Heart right ventricle (tissue), 16 donors: ENCODE results near the gene TOGARAM2. TPM values are rescaled to one million over a fixed set of nuclear protein-coding genes. Genes with fewer than 3 reads are reported as not detected.

Experiments used
- ATAC-seq, 8 donors: fragments of 200-7000 bp; cut with Tn5 transposase; one replicate each; pipeline ENCODE4 v1.9.1; 2020; ENCODE audit warnings: mild to moderate bottlenecking in 8 of 8, moderate library complexity in 8 of 8, moderate number of reproducible peaks in 1 of 8
- DNase-seq, 2 donors: peaks; one replicate each; pipeline ENCODE4 v3.0.0-alpha.2; 2020
- H3K27ac ChIP-seq, 10 donors: fragments of 200-600 bp; sonication (generic) in 2 of 10; one replicate each; pipeline versions ENCODE4 v1.5.0 to v1.8.0; 2020 to 2022; ENCODE audit warnings: mild to moderate bottlenecking in 3 of 10
- H3K27me3 ChIP-seq, 7 donors: fragments of 200-600 bp; one replicate each; pipeline ENCODE4 v1.8.0; 2021 to 2022; ENCODE audit warnings: mild to moderate bottlenecking in 2 of 7
- H3K36me3 ChIP-seq, 9 donors: fragments of 200-600 bp; sonication (generic) in 1 of 9; one replicate each; pipeline versions ENCODE4 v1.5.0 to v1.8.0; 2020 to 2022; ENCODE audit warnings: mild to moderate bottlenecking in 2 of 9
- H3K4me1 ChIP-seq, 9 donors: fragments of 200-600 bp; sonication (generic) in 1 of 9; one replicate each; pipeline versions ENCODE4 v1.5.0 to v1.8.0; 2020 to 2022; ENCODE audit warnings: mild to moderate bottlenecking in 4 of 9
- H3K4me3 ChIP-seq, 10 donors: fragments of 200-600 bp; sonication (generic) in 2 of 10; one replicate each; pipeline versions ENCODE4 v1.5.0 to v1.8.0; 2020 to 2022; ENCODE audit warnings: mild to moderate bottlenecking in 7 of 10, moderate library complexity in 2 of 10
- H3K9me3 ChIP-seq, 11 donors: fragments of 200-600 bp in 10 of 11; sonication (generic) in 2 of 11; one replicate each; pipeline versions ENCODE4 v1.5.0 to v1.8.0; 2013 to 2022; ENCODE audit warnings: mild to moderate bottlenecking in 2 of 11, control low read depth in 1 of 11, moderate library complexity in 1 of 11
- CTCF ChIP-seq, 9 donors: fragments of 200-600 bp; sonication (generic) in 2 of 9; IDR thresholded peaks; one replicate each; pipeline versions ENCODE4 v1.5.0 to v1.8.0; 2021 to 2022; ENCODE audit warnings: antibody characterized with exemption in 9 of 9, mild to moderate bottlenecking in 5 of 9, moderate library complexity in 1 of 9
- WGBS, 2 donors: extraction: QIAGEN DNeasy Blood & Tissue Kit; methylation state at CpG; one replicate each; pipeline ENCODE4 v1.1.7; 2013; ENCODE audit warnings: inconsistent platforms in 1 of 2; 5-methylcytosine and 5-hydroxymethylcytosine counted together
- intact Hi-C, 10 donors: fragments of 100-400 bp; cut with DNase I; formaldehyde crosslinking; loops; one replicate each; pipeline versions ENCODE4 v1.11.1 to v1.14.2; 2022
- polyA plus RNA-seq, 2 donors: library from polyadenylated mRNA; stranded (reverse); fragments of 200-250 nt; gene quantifications; one replicate each; pipeline ENCODE4 v1.2.3, GENCODE V29; 2013
- total RNA-seq, 10 donors: library from RNA; stranded (reverse); fragmentation: NEBNext Ultra II Directional in 3 of 10; extraction: Animal tissue kit (Norgen Biotek cat#: 25700) in 3 of 10; gene quantifications; one replicate each; pipeline versions ENCODE4 v1.2.1 to v1.2.4, GENCODE V29; 2021 to 2023
- donor health status: Arrhythmogenic right ventricular cardiomyopathy.
- donor health status: ischemic (EF 13 %, LVEDD 7.1; RV severe dilation, severe dysfunction).
- donor health status: healthy with polysubstance abuse.
- donor health status: DM: no; HTN: yes; CAD: no.
- donor health status: DM: no; HTN: no; CAD: no.
- donor health status: ischemic (EF 25% LVEDD 6.9; RV normal size, moderate dysfunction).
- donor health status: ischemic (EF 25% LVEDD 5.7; RV mildly dilated, moderate dysfunction).
- donor health status: healthy.
- donor health status: DM: yes; HTN: yes; CAD: no.
- donor health status: Ischemic cardiomyopathy.
- donor health status: ischemic (EF 35%, LVEDD 5.7; RV mildly dilated, moderate dysfunction).
- donor health status: nonischemic (EF 11% LVEDD 7.7; RV severe dilation, severe dysfunction).
- donor health status: DM: yes; HTN: yes; CAD: no.
- donor health status: PGD.
- donor health status: ischemic (EF 29% LVEDD 5.4; RV normal size, mild dysfunction).
- donor health status: nonischemic (EF 23%, LVEDD 6.1; RV moderate dilation, normal function).

Gene TOGARAM2
- total and polyA plus RNA-seq, 12 donors, result 1.4 to 68.3 (median 14.6) TPM

DNA sequence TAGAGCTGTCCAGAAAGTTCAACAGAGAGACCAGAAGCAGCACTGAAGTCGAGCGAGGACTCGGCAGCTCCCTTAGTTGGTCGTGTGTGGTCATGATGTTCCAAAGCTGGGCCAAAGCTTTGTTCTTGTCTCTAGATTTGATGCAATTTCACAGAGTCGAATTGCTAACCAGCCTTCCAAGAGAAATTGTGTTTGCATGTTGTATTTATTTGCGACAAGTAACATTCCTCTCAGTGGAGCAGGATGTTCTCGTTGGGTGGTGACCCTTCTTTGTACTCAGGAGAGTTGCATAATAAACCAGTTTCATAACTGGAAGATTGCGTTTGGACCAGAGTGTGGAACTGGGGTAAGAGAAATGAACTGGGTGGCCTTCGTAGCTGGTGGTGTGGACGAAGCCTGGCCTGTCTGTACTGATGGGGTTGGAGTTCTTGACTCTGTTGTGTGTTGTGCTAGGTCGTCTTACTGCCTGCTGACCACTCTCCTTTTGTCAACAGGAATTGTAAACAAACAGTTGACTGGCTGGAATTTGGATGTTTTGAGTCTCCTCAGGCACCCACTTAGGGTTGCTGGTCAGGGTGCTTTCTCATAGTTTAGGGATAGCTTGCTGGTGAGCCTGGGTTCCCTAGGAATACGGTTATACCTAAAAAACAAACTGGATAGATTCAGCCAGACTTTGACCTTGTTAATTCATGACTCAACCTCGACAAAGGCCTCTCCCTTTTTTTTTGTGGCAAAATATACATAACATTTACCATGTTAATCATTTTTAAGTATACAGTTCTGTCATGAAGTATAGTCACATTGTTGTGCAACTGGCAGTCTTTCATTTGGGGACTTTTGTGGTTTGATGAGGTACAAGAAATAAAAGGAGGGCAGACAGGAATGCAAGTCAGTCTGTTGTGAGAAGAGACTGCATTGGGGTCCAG lies 28.9 kb upstream of the TOGARAM2 start:
- ATAC-seq, result peak in 4 of 8 donors; percentile 57 to 87 (median 70)
- Histone ChIP-seq H3K36me3 (peaks cover 0 to 26% (median 16%) of the 10 kb centered on the region in 9 donors), H3K9me3 (peaks cover 0 to 9% (median 0%) of the 10 kb centered on the region in 11 donors), H3K27ac (peak overlapping the region in 2 of 10 donors; percentile 18 to 65), H3K4me1 (peaks cover 0 to 40% (median 0%) of the 10 kb centered on the region in 9 donors), H3K27me3 (no peaks in the 10 kb centered on the region), H3K4me3 (no peak overlapping the region)
- WGBS, 2 donors, result 73 to 83% methylated on average over 13 of the region's 13 CpGs
- intact Hi-C loops, result loop anchor here in 4 of 10 donors (10.0 kb wide), 4 partner anchors 127 to 1123 kb away; no protein-coding TSS in a partner anchor
- no peak for DNase-seq
- TF ChIP-seq CTCF (IDR thresholded peaks at IDR 0.05), result no peak

DNA sequence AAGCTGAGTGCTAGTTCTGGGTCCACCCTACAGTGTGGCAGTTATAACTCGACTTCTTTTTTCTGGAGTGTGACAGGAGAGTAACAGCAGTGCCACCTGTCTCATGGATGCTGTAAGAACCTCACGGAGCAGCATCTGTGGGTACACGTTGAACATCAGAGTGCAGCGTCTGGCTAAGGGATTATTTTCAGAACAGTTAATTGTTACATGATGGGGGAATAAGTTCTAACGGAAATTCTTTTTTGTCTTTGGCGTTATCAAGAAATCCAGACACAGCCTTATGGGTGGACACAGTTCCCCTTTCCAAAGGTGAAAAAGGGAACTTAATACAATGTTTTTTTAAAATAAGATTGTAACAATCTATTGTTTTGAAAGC lies 28.3 kb upstream of the TOGARAM2 start:
- ATAC-seq, result peak in 4 of 8 donors; percentile 4 to 46 (median 39)
- Histone ChIP-seq H3K27me3 (peaks cover 0 to 3% (median 0%) of the 10 kb centered on the region in 7 donors), H3K4me1 (peaks cover 0 to 40% (median 0%) of the 10 kb centered on the region in 9 donors), H3K36me3 (peaks cover 0 to 20% (median 13%) of the 10 kb centered on the region in 9 donors), H3K27ac (peak overlapping the region in 1 of 10 donors; percentile 65), H3K4me3 (no peak overlapping the region), H3K9me3 (peaks cover 0 to 9% (median 0%) of the 10 kb centered on the region in 11 donors)
- intact Hi-C loops, result loop anchor here in 4 of 10 donors (10.0 kb wide), 4 partner anchors 128 to 1122 kb away; no protein-coding TSS in a partner anchor
- 38 to 44% methylated on average over 6 of the region's 6 CpGs for whole genome bisulfite sequencing, 2 donors
- DNase-seq, result no peak
- peak in 3 of 9 donors; percentile 7 to 12 (median 8) for TF ChIP-seq CTCF (IDR thresholded peaks at IDR 0.05)

- no peak for TF ChIP-seq CTCF (IDR thresholded peaks at IDR 0.05)
- no peak for DNase-seq
- 42 to 54% methylated on average over 5 of the region's 5 CpGs for WGBS, 2 donors
- no peak overlapping the region for H3K4me3 ChIP-seq
- peaks cover 0 to 40% (median 5%) of the 10 kb centered on the region in 9 donors for H3K4me1 ChIP-seq
- peaks cover 0 to 6% (median 0%) of the 10 kb centered on the region in 7 donors for H3K27me3 ChIP-seq
- intact Hi-C loops, result loop anchor here in 7 of 10 donors (5.0 to 10.0 kb wide), 8 partner anchors 57 to 1119 kb away; no protein-coding TSS in a partner anchor
- H3K27ac ChIP-seq, result no peak overlapping the region
- no peaks in the 10 kb centered on the region for H3K36me3 ChIP-seq
- H3K9me3 ChIP-seq, result no peaks in the 10 kb centered on the region
- no peak for ATAC-seq
These were observed 25.6 kb upstream of the TOGARAM2 start for GRCh38 chr2:28955467-28955866.

GRCh38 chr2:28956415-28956826 lies 24.7 kb upstream of the TOGARAM2 start:
- DNase-seq, result peak in 1 of 2 donors; percentile 31
- intact Hi-C loops, result loop anchor here in 7 of 10 donors (5.0 to 10.0 kb wide), 8 partner anchors 56 to 1118 kb away; no protein-coding TSS in a partner anchor
- 10 to 13% methylated on average over 11 of the region's 11 CpGs for WGBS, 2 donors
- Histone ChIP-seq H3K27me3 (peaks cover 0 to 6% (median 0%) of the 10 kb centered on the region in 7 donors), H3K4me1 (peaks cover 0 to 34% (median 5%) of the 10 kb centered on the region in 9 donors), H3K36me3 (no peaks in the 10 kb centered on the region), H3K27ac (no peak overlapping the region), H3K4me3 (peak overlapping the region in 2 of 10 donors; percentile 13 to 21), H3K9me3 (no peaks in the 10 kb centered on the region)
- peak in 1 of 9 donors; percentile 11 for TF ChIP-seq CTCF (IDR thresholded peaks at IDR 0.05)
- ATAC-seq, result no peak
